GM18502 (cell line): ENCODE measurements around the gene CLDN24.
"Not testable (repeated sequence)": the region's sequence is repeated elsewhere in the genome, so short reads cannot be mapped to it uniquely, and the experiment has no call there.

ENCODE experiments used
- ATAC-seq: cut with Tn5 transposase; IDR thresholded peaks from one replicate; pipeline ENCODE4 v1.9.1; 2021; ENCODE audit warnings: mild to moderate bottlenecking; ENCODE audit not compliant: unreplicated experiment, poor library complexity

Gene CLDN24

GRCh38 chr4:183324619-183325018, 2.4 kb upstream of the CLDN24 start:
- no peak for ATAC-seq

DNA sequence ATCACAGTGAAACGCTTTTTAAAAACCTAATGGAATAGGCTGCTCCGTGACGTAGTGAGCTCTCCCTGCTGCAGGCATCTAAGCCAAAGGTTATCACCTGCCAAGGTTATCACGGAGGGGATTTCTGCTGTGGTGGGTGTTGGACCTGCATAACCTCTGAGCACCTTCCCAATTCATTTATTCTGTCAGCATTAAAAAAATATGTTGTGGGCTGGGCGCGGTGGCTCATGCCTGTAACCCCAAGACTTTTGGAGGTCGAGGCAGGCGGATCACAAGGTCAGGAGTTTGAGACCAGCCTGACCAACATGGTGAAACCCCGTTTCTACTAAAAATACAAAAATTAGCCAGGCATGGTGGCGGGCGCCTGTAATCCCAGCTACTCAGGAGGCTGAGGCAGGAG, 1.8 kb upstream of the CLDN24 start:
- not testable (repeated sequence) for ATAC-seq

DNA sequence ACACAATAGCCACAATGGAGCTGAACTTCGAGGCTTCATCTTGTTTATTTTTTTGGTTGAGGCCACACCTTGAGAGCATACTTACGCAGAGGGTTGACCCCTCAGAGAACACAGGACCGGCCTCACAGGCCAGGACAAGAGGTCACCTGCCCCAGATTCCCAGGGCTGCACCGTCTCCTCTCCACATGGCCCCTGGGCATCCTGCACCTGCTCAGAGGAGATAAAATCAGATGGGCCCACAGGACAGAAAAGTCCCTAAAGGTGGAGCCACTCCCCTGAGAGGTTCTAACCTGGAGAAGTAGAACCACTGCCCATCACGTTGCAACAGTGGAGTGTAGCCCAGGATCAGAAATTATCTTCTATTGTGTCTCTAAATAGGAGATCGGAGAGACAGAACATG, 1.1 kb upstream of the CLDN24 start:
- ATAC-seq = no peak

GRCh38 chr4:183321516-183321915, 710 bp downstream of the CLDN24 start:
- no peak for ATAC-seq

DNA sequence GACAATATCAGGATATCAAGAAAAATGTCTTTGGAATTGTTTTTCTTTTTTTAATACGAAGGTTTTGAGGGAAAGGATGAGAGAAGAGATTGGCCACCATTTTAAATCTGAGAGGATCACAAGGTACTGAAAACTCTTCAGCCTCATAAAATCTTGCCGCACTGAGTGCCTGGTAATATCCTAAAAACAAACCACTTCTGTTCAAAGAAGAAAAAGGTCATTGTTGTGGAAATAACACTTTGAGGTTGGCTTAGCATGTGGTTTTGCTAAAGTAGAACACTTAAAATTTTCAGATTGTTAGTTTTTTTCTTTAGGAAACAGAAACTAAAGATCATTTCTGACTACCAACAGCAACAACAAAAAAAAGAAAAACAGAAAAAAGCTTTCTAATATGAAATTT, 1.1 kb downstream of the CLDN24 start:
- no peak for ATAC-seq

- no peak for ATAC-seq
Observed at GRCh38 chr4:183320211-183321059, 1.8 kb downstream of the CLDN24 start, which contains the start of gene CLDN22. TSS of gene CLDN22 (minus strand) at chr4:183320276. CDS start at chr4:183320218, 58 bp downstream.

DNA sequence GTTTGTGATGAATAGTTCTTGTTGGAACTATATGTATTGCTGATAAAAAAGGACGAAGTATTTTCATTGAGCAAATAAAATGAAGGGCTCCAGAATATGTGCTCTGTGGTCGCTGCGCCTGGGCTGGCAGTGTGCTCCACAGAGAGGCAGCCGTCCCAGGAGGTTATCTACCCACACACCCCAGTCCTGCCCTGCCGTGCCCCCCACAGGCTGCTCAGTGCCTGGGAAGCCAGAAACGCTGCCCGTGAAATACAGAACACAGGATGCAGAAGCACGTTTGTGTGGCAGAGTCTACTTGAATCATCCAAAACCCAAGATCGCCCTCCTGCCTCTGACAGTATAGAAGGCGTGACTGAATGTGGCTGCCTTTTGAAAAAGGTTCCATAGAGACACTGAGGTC, 3.6 kb downstream of the CLDN24 start:
- no peak for ATAC-seq

- ATAC-seq = no peak
Observed at GRCh38 chr4:183314806-183315205, 7.4 kb downstream of the CLDN24 start.

GRCh38 chr4:183314336-183314735, 7.9 kb downstream of the CLDN24 start:
- no peak for ATAC-seq

GRCh38 chr4:183312841-183313240, 9.4 kb downstream of the CLDN24 start:
- ATAC-seq = no peak

DNA sequence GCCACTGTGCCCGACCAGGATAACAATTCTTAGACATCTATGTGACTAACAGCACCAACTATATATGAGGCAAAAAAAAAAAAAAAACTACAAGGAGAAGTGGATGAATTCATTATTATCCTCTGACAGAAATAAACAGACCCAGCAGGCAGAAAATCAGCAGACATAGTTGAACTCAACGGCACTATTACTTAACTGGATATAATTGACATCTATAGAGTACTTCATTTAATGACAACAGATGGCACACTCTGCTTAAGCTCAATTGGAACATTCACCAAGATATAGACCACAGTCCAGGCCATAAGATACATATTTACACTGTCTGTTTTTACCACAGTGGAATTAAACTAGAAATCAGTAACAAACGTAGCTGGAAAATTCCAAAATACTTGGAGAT, 15.4 kb downstream of the CLDN24 start:
- no peak for ATAC-seq

DNA sequence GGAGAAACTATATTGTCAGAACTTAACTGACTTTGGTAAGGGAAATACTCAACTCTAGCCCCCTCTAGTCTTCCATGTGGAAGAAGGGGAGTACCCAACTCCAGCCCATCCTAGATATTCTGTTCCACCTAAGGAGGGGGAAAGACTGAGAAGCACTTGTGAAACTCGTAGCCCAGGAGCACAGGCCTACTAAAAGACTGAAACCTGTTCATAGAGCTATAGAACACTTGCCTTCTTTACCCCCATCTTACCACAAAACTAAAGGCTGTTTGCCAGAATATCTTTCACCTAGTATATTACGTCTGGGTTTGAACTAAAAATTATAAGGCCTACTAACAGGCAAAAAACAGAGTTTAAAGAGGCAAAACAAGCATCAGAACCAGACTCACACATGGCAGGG, 17.7 kb downstream of the CLDN24 start:
- no peak for ATAC-seq

GRCh38 chr4:183304067-183304466, 18.2 kb downstream of the CLDN24 start:
- no peak for ATAC-seq

GRCh38 chr4:183303301-183303700, 18.9 kb downstream of the CLDN24 start:
- ATAC-seq = no peak

DNA sequence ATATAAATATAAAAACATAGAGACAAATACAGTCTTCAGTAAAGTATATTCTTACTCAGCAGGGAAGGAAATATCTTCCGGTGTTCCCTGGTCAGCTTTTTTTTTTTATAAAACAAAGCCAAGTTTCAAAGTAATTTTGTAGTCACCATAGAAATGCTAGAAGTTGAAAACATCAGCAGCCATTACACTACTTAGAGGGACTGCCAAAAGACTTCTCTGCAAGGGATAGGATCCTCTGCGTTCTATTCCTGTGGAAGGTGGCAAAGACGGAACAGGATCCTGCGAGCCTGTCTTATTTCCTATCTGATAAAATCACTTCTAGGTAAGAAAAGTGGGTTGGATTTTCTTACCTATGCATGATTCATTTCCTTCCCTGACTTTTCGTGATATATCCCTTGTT, 21.6 kb downstream of the CLDN24 start:
- ATAC-seq = no peak

DNA sequence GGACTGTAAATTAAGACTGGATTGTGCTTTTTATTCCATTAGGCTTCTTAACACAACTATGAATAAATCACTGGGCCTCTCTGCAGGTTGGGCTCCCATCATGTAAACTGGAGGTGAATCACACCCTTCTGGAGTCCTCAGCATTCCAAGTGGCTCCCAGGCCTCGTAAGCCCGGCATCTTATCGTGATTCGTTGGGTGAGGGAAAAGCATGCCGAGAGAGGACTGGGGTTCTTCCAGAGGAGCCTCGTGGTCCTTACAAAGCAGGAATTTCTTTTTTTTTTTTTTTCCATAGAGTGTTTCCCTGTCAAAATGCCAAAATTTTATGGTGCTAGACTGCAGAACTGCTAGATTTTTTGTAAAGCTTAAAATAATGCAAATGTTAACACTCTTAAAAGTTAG, 22.2 kb downstream of the CLDN24 start:
- ATAC-seq = no peak

- ATAC-seq = no peak
Observed at GRCh38 chr4:183299464-183299863, 22.8 kb downstream of the CLDN24 start.

- ATAC-seq = peak; percentile 69
Observed at GRCh38 chr4:183297675-183298074, 24.6 kb downstream of the CLDN24 start.

DNA sequence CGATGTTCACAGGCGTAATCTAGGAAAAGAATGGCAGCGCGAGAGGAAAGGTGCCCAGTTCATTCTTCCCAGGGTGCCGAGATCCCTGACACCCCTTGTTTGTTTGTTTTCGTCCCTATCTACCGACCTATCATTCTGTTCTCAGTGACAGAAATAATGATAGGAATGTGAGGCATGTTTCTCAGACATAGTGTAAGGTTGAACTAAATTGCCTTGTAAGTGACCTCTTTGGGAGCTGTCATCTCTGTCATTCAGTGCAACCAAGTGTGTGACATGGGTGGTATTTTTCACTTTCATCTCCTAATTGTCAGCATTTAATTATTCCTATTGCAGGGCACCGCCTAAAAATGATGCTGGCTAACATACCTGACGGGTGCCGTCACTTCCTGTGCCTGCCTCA, 26.5 kb downstream of the CLDN24 start:
- no peak for ATAC-seq

DNA sequence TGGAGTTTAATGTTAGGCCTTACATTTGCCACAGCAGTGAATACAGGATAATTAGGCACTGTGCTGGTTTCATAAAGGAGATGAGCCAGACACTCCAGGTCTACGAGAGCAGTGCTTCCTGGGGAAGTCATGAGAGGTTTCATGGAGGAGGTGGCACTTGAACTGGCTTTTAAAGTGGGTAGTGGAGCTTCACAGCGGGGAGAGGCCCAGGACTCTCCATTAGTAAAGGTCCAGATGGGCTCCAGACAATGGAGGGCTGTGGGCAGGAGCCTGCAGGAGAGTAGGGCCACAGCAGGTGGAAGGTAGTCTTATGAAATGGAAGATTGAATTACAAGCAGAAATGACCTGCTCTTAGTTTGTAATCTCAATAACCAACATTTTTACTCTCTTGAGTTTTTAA, 31.2 kb downstream of the CLDN24 start:
- ATAC-seq = no peak

GRCh38 chr4:183289688-183290087, 32.5 kb downstream of the CLDN24 start:
- no peak for ATAC-seq

- ATAC-seq = no peak
Observed at GRCh38 chr4:183288955-183289354, 33.3 kb downstream of the CLDN24 start.
